GM23338 (cell line): Measurements from ENCODE around the gene TLCD5. TPM values are rescaled to one million over a fixed set of nuclear protein-coding genes. Genes with fewer than 3 reads are reported as not detected.

Experiments used
- ATAC-seq: fragments of 200-7000 bp; cut with Tn5 transposase; 3 replicates; pipeline ENCODE4 v1.9.1; 2020
- DNase-seq: peaks from one replicate; pipeline ENCODE4 v3.0.0-alpha.2; 2015; ENCODE audit warnings: low spot score
- H2AFZ ChIP-seq: fragments of 200-600 bp; sonication (generic); 2 replicates; pipeline ENCODE4 v1.8.0; 2016; ENCODE audit warnings: antibody characterized with exemption, mild to moderate bottlenecking, moderate library complexity
- H3F3A ChIP-seq: fragments of 200-600 bp; sonication (generic); replicated peaks from 2 replicates; pipeline ENCODE4 v1.8.0; 2017; ENCODE audit warnings: antibody characterized with exemption, mixed run types, low read depth
- H3K27ac ChIP-seq: fragments of 200-600 bp; sonication (generic); 2 replicates; pipeline ENCODE4 v1.6.1; 2016; ENCODE audit warnings: low read depth
- H3K27me3 ChIP-seq: fragments of 200-600 bp; sonication (generic); 2 replicates; pipeline ENCODE4 v1.8.0; 2016; ENCODE audit warnings: mild to moderate bottlenecking, mixed run types, moderate library complexity; ENCODE audit not compliant: insufficient read depth
- H3K36me3 ChIP-seq: fragments of 200-600 bp; sonication (generic); 2 replicates; pipeline ENCODE4 v1.8.0; 2016; ENCODE audit warnings: mild to moderate bottlenecking; ENCODE audit not compliant: insufficient read depth
- H3K4me1 ChIP-seq: fragments of 200-600 bp; sonication (generic); 2 replicates; pipeline ENCODE4 v1.8.0; 2016; ENCODE audit warnings: mild to moderate bottlenecking, moderate library complexity; ENCODE audit not compliant: insufficient read depth
- H3K4me2 ChIP-seq: fragments of 200-600 bp; sonication (generic); 2 replicates; pipeline ENCODE4 v1.7.1; 2017; ENCODE audit warnings: mixed run types
- H3K4me3 ChIP-seq: fragments of 200-600 bp; sonication (generic); 2 replicates; pipeline ENCODE4 v1.6.1; 2016; ENCODE audit warnings: mixed run types
- H3K79me2 ChIP-seq: fragments of 200-600 bp; sonication (generic); replicated peaks from 2 replicates; pipeline ENCODE4 v1.8.0; 2017; ENCODE audit warnings: mild to moderate bottlenecking; ENCODE audit not compliant: insufficient read depth
- H3K9me2 ChIP-seq: fragments of 200-600 bp; sonication (generic); 2 replicates; pipeline ENCODE4 v1.8.0; 2017; ENCODE audit not compliant: insufficient read depth
- H4K20me1 ChIP-seq: fragments of 200-600 bp; sonication (generic); replicated peaks from 2 replicates; pipeline ENCODE4 v1.8.0; 2017; ENCODE audit warnings: mild to moderate bottlenecking; ENCODE audit not compliant: insufficient read depth
- H3K27ac Mint-ChIP-seq: 2 replicates; pipeline ENCODE4 v1.8.0; 2020; ENCODE audit warnings: inconsistent platforms, mild to moderate bottlenecking, moderate library complexity, mixed read lengths
- H3K27me3 Mint-ChIP-seq: 3 replicates; pipeline ENCODE4 v1.8.0; 2022; ENCODE audit warnings: low read depth, mild to moderate bottlenecking, moderate library complexity, mixed read lengths, inconsistent platforms; ENCODE audit not compliant: insufficient read depth, poor library complexity
- H3K36me3 Mint-ChIP-seq: 3 replicates; pipeline ENCODE4 v1.8.0; 2021; ENCODE audit warnings: low read depth, mild to moderate bottlenecking, inconsistent platforms, moderate library complexity, mixed read lengths
- H3K4me1 Mint-ChIP-seq: 3 replicates; pipeline ENCODE4 v1.8.0; 2020; ENCODE audit warnings: mild to moderate bottlenecking, inconsistent platforms, mixed read lengths
- H3K4me3 Mint-ChIP-seq: 3 replicates; pipeline ENCODE4 v1.8.0; 2021; ENCODE audit warnings: moderate library complexity, mild to moderate bottlenecking, inconsistent platforms, mixed read lengths
- H3K9me3 Mint-ChIP-seq: 3 replicates; pipeline ENCODE4 v1.8.0; 2020; ENCODE audit warnings: moderate library complexity, mild to moderate bottlenecking, inconsistent platforms, mixed read lengths
- CREB1 ChIP-seq: fragments of 250-450 bp; sonication (Bioruptor Pico); IDR thresholded peaks from 2 replicates; pipeline ENCODE4 v1.5.0; 2020; ENCODE audit warnings: low read depth, mild to moderate bottlenecking, moderate library complexity
- EZH2 ChIP-seq: fragments of 200-600 bp; sonication (generic); IDR thresholded peaks from one replicate; pipeline ENCODE4 v1.8.0; 2017; ENCODE audit warnings: antibody characterized with exemption, mild to moderate bottlenecking, low read depth; ENCODE audit not compliant: unreplicated experiment
- EZH2phosphoT487 ChIP-seq: fragments of 200-600 bp; sonication (generic); IDR thresholded peaks from one replicate; pipeline ENCODE4 v1.8.1; 2018; ENCODE audit warnings: antibody characterized with exemption; ENCODE audit not compliant: unreplicated experiment
- JUNB ChIP-seq: IDR thresholded peaks from one replicate; pipeline ENCODE4 v1.6.1; 2016; ENCODE audit warnings: antibody characterized with exemption; ENCODE audit not compliant: unreplicated experiment
- NANOG ChIP-seq: IDR thresholded peaks from 2 replicates; pipeline ENCODE4 v1.6.1; 2016; ENCODE audit warnings: antibody characterized with exemption, borderline replicate concordance
- POLR2AphosphoS5 ChIP-seq: IDR thresholded peaks from 2 replicates; pipeline ENCODE4 v1.6.1; 2016; ENCODE audit warnings: antibody characterized with exemption, low read depth
- STAT1 ChIP-seq: IDR thresholded peaks from one replicate; pipeline ENCODE4 v1.6.1; 2016; ENCODE audit warnings: antibody characterized with exemption; ENCODE audit not compliant: unreplicated experiment
- ZNF114 ChIP-seq: fragments of 250-450 bp; sonication (Bioruptor Pico); IDR thresholded peaks from 2 replicates; pipeline ENCODE4 v1.5.0; 2020; ENCODE audit warnings: mild to moderate bottlenecking, moderate library complexity
- ZNF331 ChIP-seq: fragments of 250-450 bp; sonication (Bioruptor Pico); IDR thresholded peaks from 2 replicates; pipeline ENCODE4 v1.5.0; 2020; ENCODE audit warnings: low read depth, mild to moderate bottlenecking, moderate library complexity
- long read RNA-seq: library from polyadenylated mRNA; unstranded; transcript quantifications from one replicate; pipeline ENCODE4 v2.0.0, GENCODE V29; 2020; ENCODE audit not compliant: unreplicated experiment
- polyA plus RNA-seq: library from polyadenylated mRNA; unstranded; fragments of >200 nt; fragmentation: Nextera tagmentation; extraction: Ambion mirVana; gene quantifications from 2 replicates; pipeline ENCODE4 v1.2.1, GENCODE V29; 2016
- total RNA-seq: library from RNA; depleted of rRNA; stranded (reverse); fragments of >200 nt; shearing (Covaris generic); gene quantifications from 2 replicates; pipeline ENCODE4 v1.2.3, GENCODE V29; 2014; rRNA removed
- TF ChIP-seq, protein P1 (sequence below): fragments of 250-450 bp; sonication (Bioruptor Pico); IDR thresholded peaks from 2 replicates; pipeline ENCODE4 v1.5.0; 2020; ENCODE audit warnings: mild to moderate bottlenecking, moderate library complexity
- TF ChIP-seq, protein P2 (sequence below): IDR thresholded peaks from one replicate; pipeline ENCODE4 v1.6.1; 2018; ENCODE audit warnings: antibody characterized with exemption; ENCODE audit not compliant: unreplicated experiment
- TF ChIP-seq, protein P3 (sequence below): IDR thresholded peaks from 2 replicates; pipeline ENCODE4 v1.6.1; 2016; ENCODE audit warnings: antibody characterized with exemption

The TLCD5 gene
- total RNA-seq (8.5 and 10.0 TPM in 2 replicates), polyA plus RNA-seq (4.9 and 5.2 TPM in 2 replicates)
- long read RNA-seq, full-length matches to known transcripts, result 4 of 6 reads
- long read RNA-seq, partial matches to known transcripts, result 0 of 6 reads
- long read RNA-seq, other reads (novel, unspliced or antisense), result 2 of 6 reads

DNA sequence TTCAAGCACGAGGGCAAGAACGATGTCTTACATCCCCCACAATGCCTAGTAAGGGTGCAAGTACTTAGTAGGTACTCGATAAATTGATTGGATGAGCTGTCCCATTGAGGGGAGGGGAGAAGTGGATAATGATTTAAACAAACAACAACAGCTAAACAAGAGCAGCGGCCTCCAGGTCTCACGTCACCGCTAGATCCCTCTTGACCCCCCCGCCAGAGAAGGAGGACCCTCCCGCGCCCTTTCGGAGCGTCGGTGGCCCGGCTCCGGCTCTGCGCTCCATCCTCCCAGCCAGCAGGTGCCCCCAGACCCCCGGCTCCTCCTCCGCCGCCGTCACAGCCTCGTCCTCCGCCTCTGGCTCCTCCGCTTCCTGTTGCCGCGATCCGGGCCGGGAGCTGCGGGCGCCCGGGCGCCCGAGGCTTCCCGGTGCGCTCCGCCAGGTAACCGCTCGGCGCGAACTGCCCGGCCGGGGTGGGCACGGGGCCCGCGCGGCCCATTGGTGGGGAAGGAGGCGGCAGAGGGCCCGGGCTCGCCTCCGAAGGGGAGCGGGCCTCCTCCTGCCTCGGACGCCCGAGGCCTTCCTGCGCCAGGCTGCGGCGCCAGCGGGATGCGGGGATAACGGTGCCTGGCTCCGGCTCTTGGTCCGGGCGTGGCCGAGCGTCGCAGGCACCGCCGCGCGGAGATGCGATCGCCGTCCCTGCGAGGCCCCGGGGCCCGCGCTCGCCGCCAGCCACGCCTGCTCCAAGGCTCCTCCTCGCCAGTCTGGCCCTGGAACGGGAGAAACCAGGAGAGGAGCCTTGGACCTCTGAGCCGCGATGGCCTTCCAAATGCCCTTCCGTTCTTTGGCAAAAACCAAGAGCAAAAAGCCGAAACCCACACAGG is at the start of gene TLCD5:
TLCD5 (plus strand) TSS at position 368 of the 879 bp plus-strand sequence. CDS start 2,143 bp downstream, outside the sequence.
- H3K4me1 Mint-ChIP-seq, result peaks cover 12% of the 10 kb centered on the region
- TF ChIP-seq EZH2 (no peak), EZH2phosphoT487 (no peak), CREB1 (peak; percentile 84), NANOG (no peak), JUNB (no peak), POLR2AphosphoS5 (peak; percentile 42; the same call in 1 of the 2 replicates), ZNF331 (no peak), STAT1 (no peak), ZNF114 (CRISPR knock-in tag) (no peak)
- TF ChIP-seq, protein P1, sequence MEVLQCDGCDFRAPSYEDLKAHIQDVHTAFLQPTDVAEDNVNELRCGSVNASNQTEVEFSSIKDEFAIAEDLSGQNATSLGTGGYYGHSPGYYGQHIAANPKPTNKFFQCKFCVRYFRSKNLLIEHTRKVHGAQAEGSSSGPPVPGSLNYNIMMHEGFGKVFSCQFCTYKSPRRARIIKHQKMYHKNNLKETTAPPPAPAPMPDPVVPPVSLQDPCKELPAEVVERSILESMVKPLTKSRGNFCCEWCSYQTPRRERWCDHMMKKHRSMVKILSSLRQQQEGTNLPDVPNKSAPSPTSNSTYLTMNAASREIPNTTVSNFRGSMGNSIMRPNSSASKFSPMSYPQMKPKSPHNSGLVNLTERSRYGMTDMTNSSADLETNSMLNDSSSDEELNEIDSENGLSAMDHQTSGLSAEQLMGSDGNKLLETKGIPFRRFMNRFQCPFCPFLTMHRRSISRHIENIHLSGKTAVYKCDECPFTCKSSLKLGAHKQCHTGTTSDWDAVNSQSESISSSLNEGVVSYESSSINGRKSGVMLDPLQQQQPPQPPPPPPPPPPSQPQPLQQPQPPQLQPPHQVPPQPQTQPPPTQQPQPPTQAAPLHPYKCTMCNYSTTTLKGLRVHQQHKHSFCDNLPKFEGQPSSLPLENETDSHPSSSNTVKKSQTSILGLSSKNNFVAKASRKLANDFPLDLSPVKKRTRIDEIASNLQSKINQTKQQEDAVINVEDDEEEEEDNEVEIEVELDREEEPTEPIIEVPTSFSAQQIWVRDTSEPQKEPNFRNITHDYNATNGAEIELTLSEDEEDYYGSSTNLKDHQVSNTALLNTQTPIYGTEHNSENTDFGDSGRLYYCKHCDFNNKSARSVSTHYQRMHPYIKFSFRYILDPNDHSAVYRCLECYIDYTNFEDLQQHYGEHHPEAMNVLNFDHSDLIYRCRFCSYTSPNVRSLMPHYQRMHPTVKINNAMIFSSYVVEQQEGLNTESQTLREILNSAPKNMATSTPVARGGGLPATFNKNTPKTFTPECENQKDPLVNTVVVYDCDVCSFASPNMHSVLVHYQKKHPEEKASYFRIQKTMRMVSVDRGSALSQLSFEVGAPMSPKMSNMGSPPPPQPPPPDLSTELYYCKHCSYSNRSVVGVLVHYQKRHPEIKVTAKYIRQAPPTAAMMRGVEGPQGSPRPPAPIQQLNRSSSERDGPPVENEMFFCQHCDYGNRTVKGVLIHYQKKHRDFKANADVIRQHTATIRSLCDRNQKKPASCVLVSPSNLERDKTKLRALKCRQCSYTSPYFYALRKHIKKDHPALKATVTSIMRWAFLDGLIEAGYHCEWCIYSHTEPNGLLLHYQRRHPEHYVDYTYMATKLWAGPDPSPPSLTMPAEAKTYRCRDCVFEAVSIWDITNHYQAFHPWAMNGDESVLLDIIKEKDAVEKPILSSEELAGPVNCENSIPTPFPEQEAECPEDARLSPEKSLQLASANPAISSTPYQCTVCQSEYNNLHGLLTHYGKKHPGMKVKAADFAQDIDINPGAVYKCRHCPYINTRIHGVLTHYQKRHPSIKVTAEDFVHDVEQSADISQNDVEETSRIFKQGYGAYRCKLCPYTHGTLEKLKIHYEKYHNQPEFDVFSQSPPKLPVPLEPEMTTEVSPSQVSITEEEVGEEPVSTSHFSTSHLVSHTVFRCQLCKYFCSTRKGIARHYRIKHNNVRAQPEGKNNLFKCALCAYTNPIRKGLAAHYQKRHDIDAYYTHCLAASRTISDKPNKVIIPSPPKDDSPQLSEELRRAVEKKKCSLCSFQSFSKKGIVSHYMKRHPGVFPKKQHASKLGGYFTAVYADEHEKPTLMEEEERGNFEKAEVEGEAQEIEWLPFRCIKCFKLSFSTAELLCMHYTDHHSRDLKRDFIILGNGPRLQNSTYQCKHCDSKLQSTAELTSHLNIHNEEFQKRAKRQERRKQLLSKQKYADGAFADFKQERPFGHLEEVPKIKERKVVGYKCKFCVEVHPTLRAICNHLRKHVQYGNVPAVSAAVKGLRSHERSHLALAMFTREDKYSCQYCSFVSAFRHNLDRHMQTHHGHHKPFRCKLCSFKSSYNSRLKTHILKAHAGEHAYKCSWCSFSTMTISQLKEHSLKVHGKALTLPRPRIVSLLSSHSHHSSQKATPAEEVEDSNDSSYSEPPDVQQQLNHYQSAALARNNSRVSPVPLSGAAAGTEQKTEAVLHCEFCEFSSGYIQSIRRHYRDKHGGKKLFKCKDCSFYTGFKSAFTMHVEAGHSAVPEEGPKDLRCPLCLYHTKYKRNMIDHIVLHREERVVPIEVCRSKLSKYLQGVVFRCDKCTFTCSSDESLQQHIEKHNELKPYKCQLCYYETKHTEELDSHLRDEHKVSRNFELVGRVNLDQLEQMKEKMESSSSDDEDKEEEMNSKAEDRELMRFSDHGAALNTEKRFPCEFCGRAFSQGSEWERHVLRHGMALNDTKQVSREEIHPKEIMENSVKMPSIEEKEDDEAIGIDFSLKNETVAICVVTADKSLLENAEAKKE (CRISPR knock-in tag), result no peak
- TF ChIP-seq, protein P2, sequence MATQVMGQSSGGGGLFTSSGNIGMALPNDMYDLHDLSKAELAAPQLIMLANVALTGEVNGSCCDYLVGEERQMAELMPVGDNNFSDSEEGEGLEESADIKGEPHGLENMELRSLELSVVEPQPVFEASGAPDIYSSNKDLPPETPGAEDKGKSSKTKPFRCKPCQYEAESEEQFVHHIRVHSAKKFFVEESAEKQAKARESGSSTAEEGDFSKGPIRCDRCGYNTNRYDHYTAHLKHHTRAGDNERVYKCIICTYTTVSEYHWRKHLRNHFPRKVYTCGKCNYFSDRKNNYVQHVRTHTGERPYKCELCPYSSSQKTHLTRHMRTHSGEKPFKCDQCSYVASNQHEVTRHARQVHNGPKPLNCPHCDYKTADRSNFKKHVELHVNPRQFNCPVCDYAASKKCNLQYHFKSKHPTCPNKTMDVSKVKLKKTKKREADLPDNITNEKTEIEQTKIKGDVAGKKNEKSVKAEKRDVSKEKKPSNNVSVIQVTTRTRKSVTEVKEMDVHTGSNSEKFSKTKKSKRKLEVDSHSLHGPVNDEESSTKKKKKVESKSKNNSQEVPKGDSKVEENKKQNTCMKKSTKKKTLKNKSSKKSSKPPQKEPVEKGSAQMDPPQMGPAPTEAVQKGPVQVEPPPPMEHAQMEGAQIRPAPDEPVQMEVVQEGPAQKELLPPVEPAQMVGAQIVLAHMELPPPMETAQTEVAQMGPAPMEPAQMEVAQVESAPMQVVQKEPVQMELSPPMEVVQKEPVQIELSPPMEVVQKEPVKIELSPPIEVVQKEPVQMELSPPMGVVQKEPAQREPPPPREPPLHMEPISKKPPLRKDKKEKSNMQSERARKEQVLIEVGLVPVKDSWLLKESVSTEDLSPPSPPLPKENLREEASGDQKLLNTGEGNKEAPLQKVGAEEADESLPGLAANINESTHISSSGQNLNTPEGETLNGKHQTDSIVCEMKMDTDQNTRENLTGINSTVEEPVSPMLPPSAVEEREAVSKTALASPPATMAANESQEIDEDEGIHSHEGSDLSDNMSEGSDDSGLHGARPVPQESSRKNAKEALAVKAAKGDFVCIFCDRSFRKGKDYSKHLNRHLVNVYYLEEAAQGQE, result no peak
- TF ChIP-seq, protein P3, sequence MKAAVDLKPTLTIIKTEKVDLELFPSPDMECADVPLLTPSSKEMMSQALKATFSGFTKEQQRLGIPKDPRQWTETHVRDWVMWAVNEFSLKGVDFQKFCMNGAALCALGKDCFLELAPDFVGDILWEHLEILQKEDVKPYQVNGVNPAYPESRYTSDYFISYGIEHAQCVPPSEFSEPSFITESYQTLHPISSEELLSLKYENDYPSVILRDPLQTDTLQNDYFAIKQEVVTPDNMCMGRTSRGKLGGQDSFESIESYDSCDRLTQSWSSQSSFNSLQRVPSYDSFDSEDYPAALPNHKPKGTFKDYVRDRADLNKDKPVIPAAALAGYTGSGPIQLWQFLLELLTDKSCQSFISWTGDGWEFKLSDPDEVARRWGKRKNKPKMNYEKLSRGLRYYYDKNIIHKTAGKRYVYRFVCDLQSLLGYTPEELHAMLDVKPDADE, result no peak

More for the DNA sequence above, at the start of gene TLCD5:
- Mint-ChIP-seq H3K27ac (peak within 1 kb of the TSS; percentile 43; the same call in 1 of the 2 replicates), H3K36me3 (peaks cover 6% of the 10 kb centered on the region; the same call in 2 of the 3 replicates), H3K4me3 (peak within 1 kb of the TSS; percentile 85), H3K9me3 (no peaks in the 10 kb centered on the region), H3K27me3 (peaks cover 5% of the 10 kb centered on the region)
- Histone ChIP-seq H3K4me1 (peaks cover 7% of the 10 kb centered on the region), H3K9me2 (no peaks in the 10 kb centered on the region), H2AFZ (peak within 1 kb of the TSS; percentile 100), H4K20me1 (peaks cover 3% of the 10 kb centered on the region; the same call in 1 of the 2 replicates), H3K36me3 (no peaks in the 10 kb centered on the region), H3K79me2 (peaks cover 7% of the 10 kb centered on the region; the same call in 1 of the 2 replicates), H3K4me2 (peak within 1 kb of the TSS; percentile 94), H3F3A (peaks cover 10% of the 10 kb centered on the region; the same call in 1 of the 2 replicates), H3K27ac (0 out of 2 replicates have a peak within 1 kb of the TSS, but pooled peaks have one; percentile 50), H3K4me3 (peak within 1 kb of the TSS; percentile 90), H3K27me3 (peaks cover 24% of the 10 kb centered on the region; the same call in 1 of the 2 replicates)
- DNase-seq (peak; percentile 95), ATAC-seq (peak; percentile 96)
